ENCODE results near the gene SPATA1.

The SPATA1 gene

DNA sequence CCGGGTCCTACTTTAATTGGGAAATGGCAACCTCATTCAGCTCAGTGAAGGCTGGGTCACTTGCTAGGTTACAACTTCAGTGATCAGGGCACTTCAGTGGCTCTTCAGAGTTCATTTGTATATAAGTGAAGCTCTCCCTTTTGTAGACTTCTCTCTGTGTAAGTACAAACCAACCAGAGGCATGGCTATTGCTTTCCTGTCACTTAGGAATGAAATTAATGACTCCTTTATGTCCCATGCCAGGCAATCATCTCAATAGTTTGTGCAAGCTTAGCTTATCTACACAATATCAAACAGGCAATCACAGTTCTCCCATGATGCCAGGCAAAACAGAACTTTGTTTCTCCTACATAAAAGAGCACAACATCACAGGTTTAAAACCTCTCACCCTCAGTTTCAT lies 90.8 kb downstream of the SPATA1 start:
- no peak overlapping the region for H2AFZ ChIP-seq (ENCODE audit: low read length)

DNA sequence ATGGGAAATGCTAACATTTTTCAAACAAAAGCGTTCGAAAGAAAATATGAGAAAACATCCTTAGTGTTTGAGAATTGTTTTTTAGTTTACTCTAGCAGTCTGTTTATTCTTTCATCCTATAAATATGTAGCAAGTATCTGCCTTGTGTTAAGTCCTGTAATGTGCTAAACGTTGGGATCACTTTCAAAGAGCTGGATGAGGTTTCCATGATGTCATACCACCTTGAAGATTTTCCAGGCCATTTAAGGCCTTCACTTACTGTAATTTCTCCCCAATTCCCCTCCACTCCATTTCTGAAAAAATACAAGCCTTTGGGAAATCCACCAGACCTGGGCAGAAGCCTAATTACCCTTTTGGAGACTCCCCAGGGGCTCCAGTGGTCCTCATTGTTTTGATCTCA lies 92.2 kb downstream of the SPATA1 start:
- no peak for TF ChIP-seq EZH2 (optimal IDR thresholded peaks at IDR 0.05; ENCODE audit: low read depth, low read length)
- TF ChIP-seq EZH2phosphoT487 (IDR thresholded peaks at IDR 0.05; ENCODE audit: low read length), result no peak
- TF ChIP-seq, protein P1, sequence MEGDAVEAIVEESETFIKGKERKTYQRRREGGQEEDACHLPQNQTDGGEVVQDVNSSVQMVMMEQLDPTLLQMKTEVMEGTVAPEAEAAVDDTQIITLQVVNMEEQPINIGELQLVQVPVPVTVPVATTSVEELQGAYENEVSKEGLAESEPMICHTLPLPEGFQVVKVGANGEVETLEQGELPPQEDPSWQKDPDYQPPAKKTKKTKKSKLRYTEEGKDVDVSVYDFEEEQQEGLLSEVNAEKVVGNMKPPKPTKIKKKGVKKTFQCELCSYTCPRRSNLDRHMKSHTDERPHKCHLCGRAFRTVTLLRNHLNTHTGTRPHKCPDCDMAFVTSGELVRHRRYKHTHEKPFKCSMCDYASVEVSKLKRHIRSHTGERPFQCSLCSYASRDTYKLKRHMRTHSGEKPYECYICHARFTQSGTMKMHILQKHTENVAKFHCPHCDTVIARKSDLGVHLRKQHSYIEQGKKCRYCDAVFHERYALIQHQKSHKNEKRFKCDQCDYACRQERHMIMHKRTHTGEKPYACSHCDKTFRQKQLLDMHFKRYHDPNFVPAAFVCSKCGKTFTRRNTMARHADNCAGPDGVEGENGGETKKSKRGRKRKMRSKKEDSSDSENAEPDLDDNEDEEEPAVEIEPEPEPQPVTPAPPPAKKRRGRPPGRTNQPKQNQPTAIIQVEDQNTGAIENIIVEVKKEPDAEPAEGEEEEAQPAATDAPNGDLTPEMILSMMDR (IDR thresholded peaks at IDR 0.05; ENCODE audit: low read length), result no peak
- H3K9me3 ChIP-seq (replicated peaks; ENCODE audit: insufficient read depth, low read length), result no peaks in the 10 kb centered on the region
- peak overlapping the region; percentile 59; the same call in 1 of the 2 replicates for H3K27ac ChIP-seq (ENCODE audit: low read length)
- H2AFZ ChIP-seq (ENCODE audit: low read length), result no peak overlapping the region
- H3K27me3 ChIP-seq (replicated peaks; ENCODE audit: insufficient read depth, low read length), result no peaks in the 10 kb centered on the region
- no peak overlapping the region for H3K4me2 ChIP-seq (ENCODE audit: low read depth, low read length)
- no peak overlapping the region for H3K4me3 ChIP-seq (ENCODE audit: low read length)
- no peaks in the 10 kb centered on the region for H3K79me2 ChIP-seq (ENCODE audit: low read length)
- H3K36me3 ChIP-seq (replicated peaks; ENCODE audit: insufficient read depth, low read length), result no peaks in the 10 kb centered on the region
- DNase-seq, result no peak
- H3K9me2 ChIP-seq (replicated peaks; ENCODE audit: insufficient read depth, low read length), result no peaks in the 10 kb centered on the region
- no peak overlapping the region for H3K9ac ChIP-seq (ENCODE audit: low read length)
- H3F3A ChIP-seq (ENCODE audit: insufficient read depth, low read length), result no peaks in the 10 kb centered on the region
- no peaks in the 10 kb centered on the region for H4K20me1 ChIP-seq (ENCODE audit: insufficient read depth, low read length)
- 0 out of 2 replicates have a peak, but pooled peaks cover 9% of the 10 kb centered on the region for H3K4me1 ChIP-seq (ENCODE audit: low read length)

More for the DNA sequence above, 90.8 kb downstream of the SPATA1 start:
- no peak for TF ChIP-seq EZH2phosphoT487 (IDR thresholded peaks at IDR 0.05; ENCODE audit: low read length)
- no peak for TF ChIP-seq EZH2 (optimal IDR thresholded peaks at IDR 0.05; ENCODE audit: low read depth, low read length)
- TF ChIP-seq, protein P1 (IDR thresholded peaks at IDR 0.05; ENCODE audit: low read length), result no peak
- Histone ChIP-seq H3K4me2 (ENCODE audit: low read depth, low read length) (no peak overlapping the region), H3K9ac (ENCODE audit: low read length) (no peak overlapping the region), H3K79me2 (ENCODE audit: low read length) (no peaks in the 10 kb centered on the region), H4K20me1 (ENCODE audit: insufficient read depth, low read length) (no peaks in the 10 kb centered on the region), H3K9me2 (replicated peaks; ENCODE audit: insufficient read depth, low read length) (no peaks in the 10 kb centered on the region), H3K27me3 (replicated peaks; ENCODE audit: insufficient read depth, low read length) (no peaks in the 10 kb centered on the region), H3K4me3 (ENCODE audit: low read length) (no peak overlapping the region), H3F3A (ENCODE audit: insufficient read depth, low read length) (no peaks in the 10 kb centered on the region), H3K9me3 (replicated peaks; ENCODE audit: insufficient read depth, low read length) (no peaks in the 10 kb centered on the region), H3K4me1 (ENCODE audit: low read length) (0 out of 2 replicates have a peak, but pooled peaks cover 9% of the 10 kb centered on the region), H3K36me3 (replicated peaks; ENCODE audit: insufficient read depth, low read length) (no peaks in the 10 kb centered on the region), H3K27ac (ENCODE audit: low read length) (no peak overlapping the region)
- no peak for DNase-seq

DNA sequence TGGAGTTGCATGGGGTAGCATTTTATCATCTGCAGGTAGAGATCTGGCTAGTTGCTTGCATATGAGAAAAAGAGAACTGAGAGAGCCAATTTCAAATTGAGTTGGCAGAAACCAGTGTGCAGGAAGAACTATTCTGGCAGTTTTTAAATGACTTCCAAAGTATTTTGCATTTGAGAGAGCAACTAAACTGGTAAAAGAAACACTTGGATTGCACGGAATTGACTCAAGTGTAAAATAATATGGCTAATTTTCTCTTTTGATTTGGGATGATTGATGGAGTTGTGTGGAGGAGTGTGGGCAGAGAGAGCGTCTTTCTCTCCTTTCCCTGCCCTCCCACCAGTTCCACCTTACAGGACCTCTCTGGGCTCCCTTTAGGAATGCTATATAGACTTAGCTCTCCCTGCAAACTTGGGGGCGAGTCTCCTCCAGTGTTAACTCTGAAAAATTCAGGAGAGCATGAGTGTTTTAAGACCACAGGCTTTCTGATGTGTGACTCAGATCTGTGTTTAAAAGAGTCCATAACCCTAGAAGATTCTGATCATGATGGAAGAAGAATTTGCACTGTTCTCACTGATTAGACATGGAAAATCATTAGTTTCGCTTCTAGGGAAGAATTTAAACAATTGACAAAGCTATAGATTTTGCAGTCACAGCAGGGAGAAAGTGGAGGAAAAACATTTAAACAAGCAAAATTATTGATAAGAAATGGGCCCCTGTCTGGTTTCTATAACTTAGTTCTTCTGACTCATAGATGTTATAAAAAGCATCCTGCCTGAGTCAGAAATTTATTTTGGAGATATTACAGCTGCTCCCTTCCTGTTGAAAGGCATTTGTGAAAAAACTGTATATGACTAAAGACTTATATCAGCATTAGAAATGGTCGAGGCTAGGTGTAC lies 92.9 kb downstream of the SPATA1 start:
- Histone ChIP-seq H3K9ac (ENCODE audit: low read length) (no peak overlapping the region), H3F3A (ENCODE audit: insufficient read depth, low read length) (no peaks in the 10 kb centered on the region), H3K4me1 (ENCODE audit: low read length) (0 out of 2 replicates have a peak, but pooled peaks cover 9% of the 10 kb centered on the region), H3K9me3 (replicated peaks; ENCODE audit: insufficient read depth, low read length) (no peaks in the 10 kb centered on the region), H3K27me3 (replicated peaks; ENCODE audit: insufficient read depth, low read length) (no peaks in the 10 kb centered on the region), H3K9me2 (replicated peaks; ENCODE audit: insufficient read depth, low read length) (no peaks in the 10 kb centered on the region), H4K20me1 (ENCODE audit: insufficient read depth, low read length) (no peaks in the 10 kb centered on the region), H3K36me3 (replicated peaks; ENCODE audit: insufficient read depth, low read length) (no peaks in the 10 kb centered on the region), H3K4me3 (ENCODE audit: low read length) (no peak overlapping the region), H3K27ac (ENCODE audit: low read length) (peak overlapping the region; percentile 59; the same call in 1 of the 2 replicates), H3K79me2 (ENCODE audit: low read length) (no peaks in the 10 kb centered on the region), H2AFZ (ENCODE audit: low read length) (no peak overlapping the region), H3K4me2 (ENCODE audit: low read depth, low read length) (peak overlapping the region; percentile 32; the same call in 1 of the 2 replicates)
- TF ChIP-seq, protein P1 (IDR thresholded peaks at IDR 0.05; ENCODE audit: low read length), result no peak
- DNase-seq, result peak; percentile 12
